Measurements from ENCODE around the gene TUBB2B. TPM values are rescaled to one million over a fixed set of nuclear protein-coding genes. Genes with fewer than 3 reads are reported as not detected.

TUBB2B gene
- total and polyA plus RNA-seq, 9 of the 15 experiments (the other 6 are each of a cell fraction or from before 2014, with no cell fraction given), result 0.11 to 9.7 (median 4.6) TPM

- TF ChIP-seq HNRNPK (IDR thresholded peaks at IDR 0.05; ENCODE audit: low read depth, low read length, poor library complexity, severe bottlenecking), result no peak
- no peak for TF ChIP-seq ZNF274 (IDR thresholded peaks at IDR 0.05; ENCODE audit: borderline replicate concordance, low read depth, low read length)
- TF ChIP-seq ATF7 (IDR thresholded peaks at IDR 0.05), result no peak
- no peak for TF ChIP-seq HDAC2 (IDR thresholded peaks at IDR 0.05)
- TF ChIP-seq ZNF507 (tag; conservative IDR thresholded peaks at IDR 0.05), result no peak
- TF ChIP-seq ZNF561 (CRISPR knock-in tag; conservative IDR thresholded peaks at IDR 0.05), result no peak
- no peak for TF ChIP-seq KAT8 (IDR thresholded peaks at IDR 0.05; ENCODE audit: low read depth)
- TF ChIP-seq MBD2 (IDR thresholded peaks at IDR 0.05; ENCODE audit: borderline replicate concordance, low read depth), result peak; percentile 62; the same call in 1 of the 2 replicates
- TF ChIP-seq, protein P1, sequence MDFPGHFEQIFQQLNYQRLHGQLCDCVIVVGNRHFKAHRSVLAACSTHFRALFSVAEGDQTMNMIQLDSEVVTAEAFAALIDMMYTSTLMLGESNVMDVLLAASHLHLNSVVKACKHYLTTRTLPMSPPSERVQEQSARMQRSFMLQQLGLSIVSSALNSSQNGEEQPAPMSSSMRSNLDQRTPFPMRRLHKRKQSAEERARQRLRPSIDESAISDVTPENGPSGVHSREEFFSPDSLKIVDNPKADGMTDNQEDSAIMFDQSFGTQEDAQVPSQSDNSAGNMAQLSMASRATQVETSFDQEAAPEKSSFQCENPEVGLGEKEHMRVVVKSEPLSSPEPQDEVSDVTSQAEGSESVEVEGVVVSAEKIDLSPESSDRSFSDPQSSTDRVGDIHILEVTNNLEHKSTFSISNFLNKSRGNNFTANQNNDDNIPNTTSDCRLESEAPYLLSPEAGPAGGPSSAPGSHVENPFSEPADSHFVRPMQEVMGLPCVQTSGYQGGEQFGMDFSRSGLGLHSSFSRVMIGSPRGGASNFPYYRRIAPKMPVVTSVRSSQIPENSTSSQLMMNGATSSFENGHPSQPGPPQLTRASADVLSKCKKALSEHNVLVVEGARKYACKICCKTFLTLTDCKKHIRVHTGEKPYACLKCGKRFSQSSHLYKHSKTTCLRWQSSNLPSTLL (IDR thresholded peaks at IDR 0.05), result no peak
- TF ChIP-seq, protein P2, sequence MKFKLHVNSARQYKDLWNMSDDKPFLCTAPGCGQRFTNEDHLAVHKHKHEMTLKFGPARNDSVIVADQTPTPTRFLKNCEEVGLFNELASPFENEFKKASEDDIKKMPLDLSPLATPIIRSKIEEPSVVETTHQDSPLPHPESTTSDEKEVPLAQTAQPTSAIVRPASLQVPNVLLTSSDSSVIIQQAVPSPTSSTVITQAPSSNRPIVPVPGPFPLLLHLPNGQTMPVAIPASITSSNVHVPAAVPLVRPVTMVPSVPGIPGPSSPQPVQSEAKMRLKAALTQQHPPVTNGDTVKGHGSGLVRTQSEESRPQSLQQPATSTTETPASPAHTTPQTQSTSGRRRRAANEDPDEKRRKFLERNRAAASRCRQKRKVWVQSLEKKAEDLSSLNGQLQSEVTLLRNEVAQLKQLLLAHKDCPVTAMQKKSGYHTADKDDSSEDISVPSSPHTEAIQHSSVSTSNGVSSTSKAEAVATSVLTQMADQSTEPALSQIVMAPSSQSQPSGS (CRISPR knock-in tag; IDR thresholded peaks at IDR 0.05), result no peak
- peak in 1 of 2 experiments; percentile 22; a peak in 1 of 3 replicates for TF ChIP-seq CBX3 (IDR thresholded peaks at IDR 0.05; ENCODE audit: borderline replicate concordance in 1 of 2, low read length in 2 of 2)
- TF ChIP-seq, protein P3, sequence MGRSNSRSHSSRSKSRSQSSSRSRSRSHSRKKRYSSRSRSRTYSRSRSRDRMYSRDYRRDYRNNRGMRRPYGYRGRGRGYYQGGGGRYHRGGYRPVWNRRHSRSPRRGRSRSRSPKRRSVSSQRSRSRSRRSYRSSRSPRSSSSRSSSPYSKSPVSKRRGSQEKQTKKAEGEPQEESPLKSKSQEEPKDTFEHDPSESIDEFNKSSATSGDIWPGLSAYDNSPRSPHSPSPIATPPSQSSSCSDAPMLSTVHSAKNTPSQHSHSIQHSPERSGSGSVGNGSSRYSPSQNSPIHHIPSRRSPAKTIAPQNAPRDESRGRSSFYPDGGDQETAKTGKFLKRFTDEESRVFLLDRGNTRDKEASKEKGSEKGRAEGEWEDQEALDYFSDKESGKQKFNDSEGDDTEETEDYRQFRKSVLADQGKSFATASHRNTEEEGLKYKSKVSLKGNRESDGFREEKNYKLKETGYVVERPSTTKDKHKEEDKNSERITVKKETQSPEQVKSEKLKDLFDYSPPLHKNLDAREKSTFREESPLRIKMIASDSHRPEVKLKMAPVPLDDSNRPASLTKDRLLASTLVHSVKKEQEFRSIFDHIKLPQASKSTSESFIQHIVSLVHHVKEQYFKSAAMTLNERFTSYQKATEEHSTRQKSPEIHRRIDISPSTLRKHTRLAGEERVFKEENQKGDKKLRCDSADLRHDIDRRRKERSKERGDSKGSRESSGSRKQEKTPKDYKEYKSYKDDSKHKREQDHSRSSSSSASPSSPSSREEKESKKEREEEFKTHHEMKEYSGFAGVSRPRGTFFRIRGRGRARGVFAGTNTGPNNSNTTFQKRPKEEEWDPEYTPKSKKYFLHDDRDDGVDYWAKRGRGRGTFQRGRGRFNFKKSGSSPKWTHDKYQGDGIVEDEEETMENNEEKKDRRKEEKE (IDR thresholded peaks at IDR 0.05; ENCODE audit: borderline replicate concordance in 1 of 2, control insufficient read depth in 1 of 2, low read depth in 2 of 2, low read length in 1 of 2), result no peak
- TF ChIP-seq, protein P4, sequence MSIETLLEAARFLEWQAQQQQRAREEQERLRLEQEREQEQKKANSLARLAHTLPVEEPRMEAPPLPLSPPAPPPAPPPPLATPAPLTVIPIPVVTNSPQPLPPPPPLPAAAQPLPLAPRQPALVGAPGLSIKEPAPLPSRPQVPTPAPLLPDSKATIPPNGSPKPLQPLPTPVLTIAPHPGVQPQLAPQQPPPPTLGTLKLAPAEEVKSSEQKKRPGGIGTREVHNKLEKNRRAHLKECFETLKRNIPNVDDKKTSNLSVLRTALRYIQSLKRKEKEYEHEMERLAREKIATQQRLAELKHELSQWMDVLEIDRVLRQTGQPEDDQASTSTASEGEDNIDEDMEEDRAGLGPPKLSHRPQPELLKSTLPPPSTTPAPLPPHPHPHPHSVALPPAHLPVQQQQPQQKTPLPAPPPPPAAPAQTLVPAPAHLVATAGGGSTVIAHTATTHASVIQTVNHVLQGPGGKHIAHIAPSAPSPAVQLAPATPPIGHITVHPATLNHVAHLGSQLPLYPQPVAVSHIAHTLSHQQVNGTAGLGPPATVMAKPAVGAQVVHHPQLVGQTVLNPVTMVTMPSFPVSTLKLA (conservative IDR thresholded peaks at IDR 0.05), result peak in 1 of 2 experiments; percentile 31; a peak in 1 of 4 replicates
- 0 out of 2 replicates have a peak, but pooled peaks have one; percentile 45 for TF ChIP-seq ZNF766 (CRISPR knock-in tag; conservative IDR thresholded peaks at IDR 0.05)
- TF ChIP-seq HLTF (IDR thresholded peaks at IDR 0.05), result no peak
- TF ChIP-seq ETS2 (tag; IDR thresholded peaks at IDR 0.05; ENCODE audit: borderline replicate concordance, poor library complexity, severe bottlenecking), result no peak
- peak; percentile 96 for TF ChIP-seq TEAD4 (IDR thresholded peaks at IDR 0.05; ENCODE audit: low read length)
- no peak for TF ChIP-seq TEAD4 (CRISPR knock-in tag; IDR thresholded peaks at IDR 0.05; ENCODE audit: borderline replicate concordance)
- TF ChIP-seq EP300 (IDR thresholded peaks at IDR 0.05; ENCODE audit: low read length), result peak; percentile 87
- peak; percentile 85 for TF ChIP-seq NCOR1 (IDR thresholded peaks at IDR 0.05)
- peak; percentile 54; the same call in 1 of the 2 replicates for TF ChIP-seq PHB2 (IDR thresholded peaks at IDR 0.05; ENCODE audit: low read depth)
Observed at GRCh38 chr6:3202999-3203696, 24.3 kb downstream of the TUBB2B start (continued).
